H7 (cell line): ENCODE results near the gene DHDDS. TPM values are rescaled to one million over a fixed set of nuclear protein-coding genes. Genes with fewer than 3 reads are reported as not detected.
"Not testable (repeated sequence)": the region's sequence is repeated elsewhere in the genome, so short reads cannot be mapped to it uniquely, and the experiment has no call there.

ENCODE experiments used
- DNase-seq: peaks from one replicate; pipeline ENCODE4 v3.0.0; 2012
- H3K27me3 ChIP-seq: 2 replicates; pipeline ENCODE4 v1.6.0; 2011; ENCODE audit warnings: mild to moderate bottlenecking, low read length; ENCODE audit not compliant: control insufficient read depth, insufficient read depth
- H3K36me3 ChIP-seq: replicated peaks from 2 replicates; pipeline ENCODE4 v1.5.1; 2011; ENCODE audit warnings: low read length; ENCODE audit not compliant: control insufficient read depth, insufficient read depth
- H3K4me3 ChIP-seq: 2 replicates; pipeline ENCODE4 v1.5.1; 2011; ENCODE audit warnings: low read depth, mild to moderate bottlenecking, control low read depth, low read length, moderate library complexity; ENCODE audit not compliant: insufficient read depth
- total RNA-seq: library from RNA; depleted of rRNA; stranded (reverse); fragments of >200 nt; shearing (Covaris generic); gene quantifications from 2 replicates; pipeline ENCODE4 v1.2.3, GENCODE V29; 2014; rRNA removed

DHDDS gene
- total RNA-seq = 52.9 and 60.0 TPM in 2 replicates

- H3K36me3 ChIP-seq = peaks cover 10% of the 10 kb centered on the region
- H3K4me3 ChIP-seq = peak within 1 kb of the TSS; percentile 50
- peak; percentile 98 for DNase-seq
- H3K27me3 ChIP-seq = no peaks in the 10 kb centered on the region
Observed at GRCh38 chr1:26431979-26432695, at the start of gene DHDDS. TSS of gene DHDDS (plus strand) at chr1:26432321. CDS start at chr1:26432946, 625 bp downstream.

DNA sequence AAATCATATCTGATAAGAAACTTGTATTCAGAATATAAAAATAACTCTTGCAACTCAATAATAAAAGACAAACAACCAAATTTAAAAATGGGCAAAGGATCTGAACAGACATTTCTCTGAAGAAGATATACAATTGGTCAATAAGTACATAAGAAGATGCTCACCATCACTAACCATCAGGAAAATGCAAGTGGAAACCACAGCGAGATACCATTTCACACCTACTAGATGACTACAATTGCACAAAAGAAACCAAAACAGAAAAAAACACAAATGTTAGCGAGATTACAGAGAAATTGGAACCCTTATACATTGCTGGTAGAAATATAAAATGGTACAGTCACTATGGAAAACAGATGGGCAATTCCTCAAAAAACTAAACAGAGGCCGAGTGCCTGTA is 48.0 kb upstream of the DHDDS start:
- Histone ChIP-seq H3K36me3 (no peaks in the 10 kb centered on the region), H3K27me3 (no peaks in the 10 kb centered on the region), H3K4me3 (no peak overlapping the region)
- no peak for DNase-seq

DNA sequence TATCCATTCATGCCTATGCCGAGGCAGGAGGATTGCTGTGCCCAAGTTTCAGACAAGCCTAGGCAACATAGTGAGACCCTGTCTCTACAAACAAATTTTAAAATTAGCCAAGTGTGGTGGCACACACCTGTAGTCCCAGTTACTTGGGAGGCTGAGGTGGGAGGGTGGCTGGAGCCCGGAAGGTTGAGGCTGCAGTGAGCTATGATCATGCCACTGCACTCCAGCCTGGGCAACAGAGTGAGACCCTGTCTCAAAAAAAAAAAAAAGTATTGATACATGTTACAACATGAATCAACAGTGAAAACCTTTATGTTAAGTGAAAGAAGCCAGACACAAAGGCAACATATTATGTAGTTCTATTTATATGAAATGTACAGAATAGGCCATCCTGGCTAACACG is 47.1 kb upstream of the DHDDS start:
- H3K4me3 ChIP-seq, H3K27me3 ChIP-seq, DNase-seq, H3K36me3 ChIP-seq: not testable (repeated sequence)

DNA sequence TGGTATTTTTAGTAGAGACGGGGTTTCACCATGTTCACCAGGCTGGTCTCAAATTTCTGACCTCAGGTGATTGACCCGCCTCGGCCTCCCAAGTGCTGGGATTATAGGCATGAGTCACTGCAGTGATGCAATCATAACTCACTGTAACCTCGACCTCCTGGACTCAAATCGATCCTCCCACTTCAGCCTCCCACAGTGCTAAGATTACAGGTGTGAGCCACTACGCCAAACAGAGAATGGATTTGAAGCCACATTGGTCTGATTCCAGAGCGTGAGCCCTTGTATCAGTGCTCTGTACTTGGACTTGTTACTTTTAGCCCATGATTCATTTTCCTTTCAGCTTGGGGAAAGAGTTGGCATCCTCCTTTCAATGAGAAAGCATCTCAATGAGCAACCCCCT is 44.7 kb upstream of the DHDDS start:
- no peak for DNase-seq
- Histone ChIP-seq H3K4me3 (no peak overlapping the region), H3K27me3 (no peaks in the 10 kb centered on the region), H3K36me3 (no peaks in the 10 kb centered on the region)

DNA sequence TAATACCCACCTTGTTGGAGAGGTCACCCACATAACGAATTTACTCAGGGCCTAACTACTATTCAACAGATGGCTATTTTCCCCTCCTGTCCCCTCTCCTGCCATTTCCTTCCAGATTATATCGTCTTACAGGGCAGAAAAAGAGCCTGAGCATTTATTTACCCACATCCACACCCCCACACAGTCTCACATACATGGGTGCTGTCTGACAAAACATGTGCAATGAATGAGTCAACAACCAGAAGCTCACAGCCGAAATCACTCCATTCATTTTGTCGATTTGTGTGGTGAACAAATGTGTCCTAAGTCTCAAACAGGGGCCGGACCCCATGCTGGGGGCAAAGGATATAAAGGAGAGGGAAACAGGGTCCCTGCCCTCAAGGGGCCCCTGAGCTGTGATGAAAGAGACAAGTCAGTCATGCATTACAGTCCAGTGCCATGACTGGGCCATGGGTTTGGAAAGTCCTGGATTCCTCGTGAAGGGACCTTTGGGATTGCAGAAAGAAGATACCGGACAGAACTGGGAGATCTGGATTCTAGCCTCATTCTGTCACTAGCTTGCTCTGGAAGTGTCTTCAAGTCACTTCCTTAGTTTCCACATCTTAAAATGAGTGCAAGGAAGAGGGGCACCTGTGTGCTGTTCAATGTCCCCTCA is 43.2 kb upstream of the DHDDS start:
- Histone ChIP-seq H3K27me3 (no peaks in the 10 kb centered on the region), H3K36me3 (no peaks in the 10 kb centered on the region), H3K4me3 (no peak overlapping the region)
- DNase-seq = no peak

GRCh38 chr1:26389604-26390247 is 42.4 kb upstream of the DHDDS start:
- H3K36me3 ChIP-seq = no peaks in the 10 kb centered on the region
- DNase-seq = no peak
- no peaks in the 10 kb centered on the region for H3K27me3 ChIP-seq
- H3K4me3 ChIP-seq = no peak overlapping the region

- Histone ChIP-seq H3K4me3 (no peak overlapping the region), H3K27me3 (no peaks in the 10 kb centered on the region), H3K36me3 (no peaks in the 10 kb centered on the region)
- DNase-seq = peak; percentile 74
Observed at GRCh38 chr1:26391450-26391849, 40.7 kb upstream of the DHDDS start.

DNA sequence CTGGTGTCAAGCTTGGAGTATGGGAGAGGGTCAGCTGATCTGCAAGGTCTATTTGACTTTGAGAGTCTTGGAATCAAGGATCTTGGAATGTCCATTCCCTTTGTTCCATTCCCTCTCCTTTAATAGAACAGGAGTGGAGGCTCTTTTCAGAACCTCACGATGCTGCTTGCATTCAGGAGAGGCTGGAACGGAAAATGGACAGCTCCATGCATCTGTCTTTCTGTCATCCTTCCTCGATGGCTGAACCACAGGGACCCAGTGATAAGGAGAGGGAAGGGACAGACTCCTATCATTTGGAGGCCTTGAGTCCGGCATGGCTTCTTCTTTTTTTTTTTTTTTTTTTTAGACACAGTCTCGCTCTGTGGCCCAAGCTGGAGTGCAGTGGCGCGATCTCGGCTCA is 36.4 kb upstream of the DHDDS start:
- H3K27me3 ChIP-seq = no peaks in the 10 kb centered on the region
- no peaks in the 10 kb centered on the region for H3K36me3 ChIP-seq
- no peak for DNase-seq
- H3K4me3 ChIP-seq = no peak overlapping the region

- Histone ChIP-seq H3K27me3 (no peaks in the 10 kb centered on the region), H3K36me3 (no peaks in the 10 kb centered on the region), H3K4me3 (no peak overlapping the region)
- DNase-seq = no peak
Observed at GRCh38 chr1:26399034-26399433, 33.1 kb upstream of the DHDDS start.

- DNase-seq = no peak
- no peaks in the 10 kb centered on the region for H3K36me3 ChIP-seq
- no peak overlapping the region for H3K4me3 ChIP-seq
- H3K27me3 ChIP-seq = no peaks in the 10 kb centered on the region
Observed at GRCh38 chr1:26401891-26402290, 30.2 kb upstream of the DHDDS start.

DNA sequence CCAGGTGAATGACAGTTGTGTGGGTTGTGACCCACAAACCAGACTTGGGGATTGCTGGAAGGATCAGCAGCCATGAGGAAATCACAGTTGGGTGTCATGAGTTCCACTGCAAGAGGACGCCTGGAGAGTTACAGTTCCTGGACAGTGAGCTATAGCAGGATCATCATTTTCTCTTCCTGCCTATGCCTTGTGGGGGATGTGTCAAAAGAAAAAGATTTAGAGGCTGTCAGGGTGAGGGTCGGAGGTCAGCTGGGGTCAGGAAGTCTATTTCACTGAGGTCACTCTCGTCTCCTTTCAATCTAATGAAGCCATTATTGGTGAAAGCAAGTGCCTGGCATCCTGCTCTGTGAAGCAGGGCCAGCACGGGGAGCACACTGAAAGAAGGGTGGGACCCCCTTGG is 28.5 kb upstream of the DHDDS start:
- Histone ChIP-seq H3K4me3 (no peak overlapping the region), H3K36me3 (no peaks in the 10 kb centered on the region), H3K27me3 (no peaks in the 10 kb centered on the region)
- no peak for DNase-seq

DNA sequence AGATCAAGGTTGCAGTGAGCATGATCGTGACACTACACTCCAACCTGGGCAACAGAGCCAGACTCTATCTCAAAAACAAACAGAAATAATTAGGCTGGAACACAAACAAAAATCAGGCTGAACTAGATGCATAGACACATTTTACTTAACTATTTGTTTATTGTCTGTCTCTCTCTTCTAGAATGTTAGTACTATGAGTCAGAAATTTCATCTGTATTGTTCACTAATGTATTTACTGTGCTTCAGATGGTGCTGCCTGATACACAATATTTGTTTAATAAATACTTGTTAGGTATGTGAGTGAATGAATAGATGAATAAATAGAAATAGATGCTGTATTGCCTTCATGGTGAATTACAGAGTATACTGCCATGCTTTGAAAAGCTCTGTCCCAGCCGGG is 27.5 kb upstream of the DHDDS start:
- Histone ChIP-seq H3K27me3 (no peaks in the 10 kb centered on the region), H3K36me3 (no peaks in the 10 kb centered on the region), H3K4me3 (no peak overlapping the region)
- no peak for DNase-seq

- H3K27me3 ChIP-seq = no peaks in the 10 kb centered on the region
- DNase-seq = no peak
Observed at GRCh38 chr1:26405281-26405915, 26.7 kb upstream of the DHDDS start.

DNA sequence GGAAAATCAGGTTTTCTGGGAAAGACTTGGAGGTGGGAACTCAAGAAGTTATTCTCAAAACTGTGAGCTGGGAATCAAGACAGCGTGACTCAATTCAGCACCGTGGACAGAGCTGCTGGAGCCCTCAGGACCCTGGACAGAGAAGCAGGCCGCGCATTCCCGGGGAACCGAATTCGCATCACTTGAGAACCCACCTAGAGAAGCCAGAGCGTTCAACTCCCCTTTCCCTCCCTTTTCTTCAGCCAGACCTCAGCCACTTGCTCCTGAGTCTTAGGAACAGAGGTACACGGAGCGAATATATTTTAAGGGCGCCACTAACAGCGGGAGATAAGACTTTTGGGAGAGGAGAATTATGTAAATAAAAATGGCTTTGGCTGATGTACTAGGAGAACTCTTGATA is 23.5 kb upstream of the DHDDS start:
- H3K27me3 ChIP-seq = no peaks in the 10 kb centered on the region
- H3K36me3 ChIP-seq = peaks cover 13% of the 10 kb centered on the region
- peak; percentile 73 for DNase-seq
- peak overlapping the region; percentile 44 for H3K4me3 ChIP-seq

More at GRCh38 chr1:26405281-26405915, 26.7 kb upstream of the DHDDS start:
- H3K4me3 ChIP-seq = no peak overlapping the region
- no peaks in the 10 kb centered on the region for H3K36me3 ChIP-seq
